ENCODE results near the gene ABTB2. TPM values are rescaled to one million over a fixed set of nuclear protein-coding genes. Genes with fewer than 3 reads are reported as not detected.

Gene ABTB2
- total RNA-seq, 6 experiments from 2014 or later, result 6.0 to 14.9 (median 10.0) TPM

DNA sequence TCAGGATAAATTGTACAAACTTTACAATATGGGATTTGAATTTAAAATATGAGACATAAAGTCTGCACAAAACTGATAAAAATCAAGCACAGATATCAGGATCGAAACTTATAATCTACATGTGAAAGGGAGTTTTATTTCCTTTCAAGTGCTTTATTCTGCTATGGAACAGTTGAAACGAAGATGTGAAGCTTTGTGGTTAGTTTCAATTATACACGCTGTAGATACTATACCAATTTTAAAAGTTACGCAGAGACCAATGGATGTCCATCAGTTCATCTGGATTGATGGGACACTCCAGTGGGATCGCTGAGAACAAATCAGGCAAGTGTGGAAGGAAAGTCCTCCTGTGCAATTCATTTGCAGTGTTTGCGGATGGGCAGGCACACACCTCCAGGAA lies 46.5 kb upstream of the ABTB2 start:
- Histone ChIP-seq H3K27ac (peak overlapping the region in 2 of 3 donors; percentile 67), H3K4me3 (no peak overlapping the region), H3K27me3 (no peaks in the 10 kb centered on the region), H3K4me1 (peaks cover 0 to 45% (median 5%) of the 10 kb centered on the region in 4 donors), H3K36me3 (no peaks in the 10 kb centered on the region), H3K9me3 (no peaks in the 10 kb centered on the region)
- 74% methylated on average over 4 of the region's 6 CpGs for WGBS (ENCODE audit: insufficient coverage, low coverage, low lambda C conversion rate, missing lambda C conversion rate)
- ATAC-seq (no peak), DNase-seq (no peak)
- TF ChIP-seq, protein P1, sequence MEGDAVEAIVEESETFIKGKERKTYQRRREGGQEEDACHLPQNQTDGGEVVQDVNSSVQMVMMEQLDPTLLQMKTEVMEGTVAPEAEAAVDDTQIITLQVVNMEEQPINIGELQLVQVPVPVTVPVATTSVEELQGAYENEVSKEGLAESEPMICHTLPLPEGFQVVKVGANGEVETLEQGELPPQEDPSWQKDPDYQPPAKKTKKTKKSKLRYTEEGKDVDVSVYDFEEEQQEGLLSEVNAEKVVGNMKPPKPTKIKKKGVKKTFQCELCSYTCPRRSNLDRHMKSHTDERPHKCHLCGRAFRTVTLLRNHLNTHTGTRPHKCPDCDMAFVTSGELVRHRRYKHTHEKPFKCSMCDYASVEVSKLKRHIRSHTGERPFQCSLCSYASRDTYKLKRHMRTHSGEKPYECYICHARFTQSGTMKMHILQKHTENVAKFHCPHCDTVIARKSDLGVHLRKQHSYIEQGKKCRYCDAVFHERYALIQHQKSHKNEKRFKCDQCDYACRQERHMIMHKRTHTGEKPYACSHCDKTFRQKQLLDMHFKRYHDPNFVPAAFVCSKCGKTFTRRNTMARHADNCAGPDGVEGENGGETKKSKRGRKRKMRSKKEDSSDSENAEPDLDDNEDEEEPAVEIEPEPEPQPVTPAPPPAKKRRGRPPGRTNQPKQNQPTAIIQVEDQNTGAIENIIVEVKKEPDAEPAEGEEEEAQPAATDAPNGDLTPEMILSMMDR (IDR thresholded peaks at IDR 0.05), result no peak
- TF ChIP-seq POLR2A (IDR thresholded peaks at IDR 0.05), result no peak
- intact Hi-C loops (cut with DNase I), result no loop called here

DNA sequence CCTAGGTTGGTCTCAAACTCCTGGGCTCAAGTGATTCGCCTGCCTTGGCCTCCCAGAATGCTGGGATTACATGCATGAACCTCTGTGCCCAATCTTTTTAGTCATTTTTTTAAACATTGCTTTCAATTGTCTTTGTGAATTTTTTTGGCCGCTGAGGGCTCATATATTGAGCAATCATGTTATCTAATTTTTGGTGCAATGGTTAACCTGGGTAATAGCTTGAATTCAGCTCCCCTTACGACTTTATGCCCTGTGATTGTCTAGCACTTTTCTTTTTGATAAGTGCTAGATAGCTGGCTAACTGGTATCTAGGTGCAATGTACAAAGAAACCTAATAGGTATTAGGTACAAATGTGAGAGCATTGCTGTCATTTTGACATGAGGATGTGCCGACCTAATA lies 45.6 kb upstream of the ABTB2 start:
- Histone ChIP-seq H3K36me3 (no peaks in the 10 kb centered on the region), H3K4me3 (no peak overlapping the region), H3K9me3 (no peaks in the 10 kb centered on the region), H3K27me3 (no peaks in the 10 kb centered on the region), H3K27ac (peak overlapping the region in 2 of 3 donors; percentile 67), H3K4me1 (peaks cover 0 to 37% (median 5%) of the 10 kb centered on the region in 4 donors)
- 29% methylated on average over 3 of the region's 4 CpGs for WGBS (ENCODE audit: insufficient coverage, low coverage, low lambda C conversion rate, missing lambda C conversion rate)
- DNase-seq (no peak), ATAC-seq (peak; percentile 58 to 82 (median 68))
- intact Hi-C loops (cut with DNase I), result no loop called here
- TF ChIP-seq, protein P1 (IDR thresholded peaks at IDR 0.05), result no peak

DNA sequence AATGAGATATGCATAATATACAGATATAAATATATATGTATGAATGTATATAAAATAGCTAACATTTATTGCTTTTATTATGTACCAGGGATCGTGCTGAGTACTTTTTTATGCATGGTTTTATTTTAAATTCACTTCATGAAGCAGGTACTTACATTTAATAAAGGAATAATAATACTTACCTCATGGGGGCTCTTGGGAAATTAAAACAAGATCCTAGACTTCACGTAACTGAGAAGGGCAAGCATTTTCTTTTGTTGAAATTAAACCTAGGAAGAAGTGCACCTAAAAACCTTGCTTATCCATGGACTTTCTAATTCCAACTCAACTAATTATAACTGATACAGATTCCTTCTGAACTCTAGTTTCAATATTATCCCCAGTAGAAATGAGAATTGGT lies 40.0 kb upstream of the ABTB2 start:
- Histone ChIP-seq H3K27ac (no peak overlapping the region), H3K9me3 (no peaks in the 10 kb centered on the region), H3K4me1 (peaks cover 0 to 2% (median 0%) of the 10 kb centered on the region in 4 donors), H3K36me3 (no peaks in the 10 kb centered on the region), H3K4me3 (no peak overlapping the region), H3K27me3 (no peaks in the 10 kb centered on the region)
- 88% methylated on average over 2 of the region's 2 CpGs for WGBS (ENCODE audit: insufficient coverage, low coverage, low lambda C conversion rate, missing lambda C conversion rate)
- intact Hi-C loops (cut with DNase I), result no loop called here
- DNase-seq (no peak), ATAC-seq (no peak)
- TF ChIP-seq, protein P1 (IDR thresholded peaks at IDR 0.05), result no peak
- TF ChIP-seq POLR2A (IDR thresholded peaks at IDR 0.05), result no peak

DNA sequence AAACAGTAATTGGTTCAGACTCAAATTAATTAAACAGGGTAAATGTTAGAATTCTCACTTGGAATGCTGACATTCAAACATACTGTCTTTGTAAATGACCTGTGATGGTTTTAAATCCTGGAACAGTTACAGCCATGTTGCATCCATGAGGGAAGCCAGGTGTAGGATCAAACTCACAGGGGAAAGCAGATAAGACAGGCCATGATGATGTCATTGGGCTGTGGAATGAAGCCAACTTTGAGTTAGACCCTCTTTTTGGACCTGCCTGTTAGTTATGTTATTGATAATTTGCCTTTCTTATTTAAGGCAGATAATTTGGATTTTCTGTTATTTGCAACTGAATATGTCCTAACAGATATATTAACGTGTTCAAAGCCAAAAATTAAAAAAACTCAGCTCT lies 39.3 kb upstream of the ABTB2 start:
- no peak overlapping the region for H3K4me3 ChIP-seq
- H3K27me3 ChIP-seq, result no peaks in the 10 kb centered on the region
- no peaks in the 10 kb centered on the region for H3K9me3 ChIP-seq
- intact Hi-C loops (cut with DNase I), result no loop called here
- no peak for TF ChIP-seq POLR2A (IDR thresholded peaks at IDR 0.05)
- TF ChIP-seq, protein P1 (IDR thresholded peaks at IDR 0.05), result no peak
- no peak overlapping the region for H3K27ac ChIP-seq
- no peak for ATAC-seq
- H3K36me3 ChIP-seq, result no peaks in the 10 kb centered on the region
- DNase-seq, result no peak
- 81% methylated on average over 1 of the region's 1 CpG for WGBS (ENCODE audit: insufficient coverage, low coverage, low lambda C conversion rate, missing lambda C conversion rate)
- no peaks in the 10 kb centered on the region for H3K4me1 ChIP-seq

Measured in right lobe of liver (tissue), 6 donors.